ENCODE data around the gene ETV3. TPM values are rescaled to one million over a fixed set of nuclear protein-coding genes. Genes with fewer than 3 reads are reported as not detected.
A peak's percentile ranks its signal among the peaks of the same experiment; 100 is the strongest.
"Not testable (repeated sequence)": the region's sequence is repeated elsewhere in the genome, so short reads cannot be mapped to it uniquely, and the experiment has no call there.

The ETV3 gene
- total RNA-seq, 4 donors from 2014 or later, result 8.6 to 13.4 (median 11.4) TPM

- ATAC-seq, result no peak
Observed at GRCh38 chr1:157176016-157176415, 37.8 kb upstream of the ETV3 start.

GRCh38 chr1:157173900-157174410 is 35.8 kb upstream of the ETV3 start:
- intact Hi-C loops (cut with DNase I; ENCODE audit: low total_unique reads) (no loop called here), in situ Hi-C loops (cut with MboI; ENCODE audit: low sequenced_read_pairs in 4 of 4) (no loop called here)
- TF ChIP-seq POLR2A (IDR thresholded peaks at IDR 0.05), result no peak
- Histone ChIP-seq H3K4me3 (no peak overlapping the region), H3K36me3 (no peaks in the 10 kb centered on the region), H3K27ac (no peak overlapping the region), H3K9me3 (no peaks in the 10 kb centered on the region), H3K4me1 (no peaks in the 10 kb centered on the region), H3K27me3 (no peaks in the 10 kb centered on the region)
- no peak for DNase-seq
- no peak for ATAC-seq

More at GRCh38 chr1:157176016-157176415, 37.8 kb upstream of the ETV3 start:
- Histone ChIP-seq H3K27ac (no peak overlapping the region), H3K9me3 (no peaks in the 10 kb centered on the region), H3K36me3 (no peaks in the 10 kb centered on the region), H3K4me1 (no peaks in the 10 kb centered on the region), H3K27me3 (no peaks in the 10 kb centered on the region), H3K4me3 (no peak overlapping the region)
- intact Hi-C loops (cut with DNase I; ENCODE audit: low total_unique reads) (no loop called here), in situ Hi-C loops (cut with MboI; ENCODE audit: low sequenced_read_pairs in 4 of 4) (loop anchor here in 2 of 4 donors (25.0 kb wide), 1 partner anchor 311 kb away; no protein-coding TSS in a partner anchor)
- DNase-seq, result no peak
- TF ChIP-seq POLR2A (IDR thresholded peaks at IDR 0.05), result no peak

GRCh38 chr1:157173241-157173640 is 35.0 kb upstream of the ETV3 start:
- in situ Hi-C loops (cut with MboI; ENCODE audit: low sequenced_read_pairs in 4 of 4), result not testable (repeated sequence)

GRCh38 chr1:157172591-157172990 is 34.4 kb upstream of the ETV3 start:
- intact Hi-C loops (cut with DNase I; ENCODE audit: low total_unique reads); H3K36me3 ChIP-seq; H3K4me3 ChIP-seq; H3K27me3 ChIP-seq; DNase-seq; in situ Hi-C loops (cut with MboI; ENCODE audit: low sequenced_read_pairs in 4 of 4); H3K4me1 ChIP-seq; ATAC-seq; H3K27ac ChIP-seq; H3K9me3 ChIP-seq: not testable (repeated sequence)

More at GRCh38 chr1:157173241-157173640, 35.0 kb upstream of the ETV3 start:
- H3K4me1 ChIP-seq; H3K9me3 ChIP-seq; H3K27ac ChIP-seq; H3K4me3 ChIP-seq; ATAC-seq; DNase-seq; H3K36me3 ChIP-seq; H3K27me3 ChIP-seq; intact Hi-C loops (cut with DNase I; ENCODE audit: low total_unique reads): not testable (repeated sequence)

- H3K4me3 ChIP-seq; intact Hi-C loops (cut with DNase I; ENCODE audit: low total_unique reads); H3K36me3 ChIP-seq; in situ Hi-C loops (cut with MboI; ENCODE audit: low sequenced_read_pairs in 4 of 4); ATAC-seq; DNase-seq; H3K4me1 ChIP-seq; H3K27ac ChIP-seq; H3K9me3 ChIP-seq; H3K27me3 ChIP-seq: not testable (repeated sequence)
- peak in 2 of 5 experiments; percentile 15 to 44 for TF ChIP-seq CTCF (IDR thresholded peaks at IDR 0.05 in 4 of 5, conservative IDR thresholded peaks at IDR 0.05 in 1 of 5)
Observed at GRCh38 chr1:157171903-157172503, 33.8 kb upstream of the ETV3 start.

GRCh38 chr1:157170677-157171515 is 32.7 kb upstream of the ETV3 start:
- Histone ChIP-seq H3K9me3 (no peaks in the 10 kb centered on the region), H3K4me3 (no peak overlapping the region), H3K27me3 (no peaks in the 10 kb centered on the region), H3K27ac (no peak overlapping the region), H3K4me1 (no peaks in the 10 kb centered on the region), H3K36me3 (no peaks in the 10 kb centered on the region)
- in situ Hi-C loops (cut with MboI; ENCODE audit: low sequenced_read_pairs in 4 of 4), result no loop called here
- TF ChIP-seq CTCF (IDR thresholded peaks at IDR 0.05 in 4 of 5, conservative IDR thresholded peaks at IDR 0.05 in 1 of 5) (peak in 1 of 5 experiments; percentile 31), POLR2A (IDR thresholded peaks at IDR 0.05) (no peak)
- DNase-seq (no peak), ATAC-seq (no peak)
- intact Hi-C loops (cut with DNase I; ENCODE audit: low total_unique reads), result no loop called here

Measured in gastrocnemius medialis (tissue), 4 donors.